Epithelial cell of proximal tubule (primary cell): Measurements from ENCODE around the gene MISP. TPM values are rescaled to one million over a fixed set of nuclear protein-coding genes. Genes with fewer than 3 reads are reported as not detected.

Experiments
- DNase-seq: peaks from one replicate; pipeline ENCODE4 v3.0.0-alpha.2; 2011; ENCODE audit warnings: low read depth
- H3K4me3 ChIP-seq: 2 replicates; pipeline ENCODE4 v1.5.1; 2011; ENCODE audit warnings: low read depth, mild to moderate bottlenecking, low read length
- CTCF ChIP-seq: conservative IDR thresholded peaks from 2 replicates; pipeline ENCODE4 v1.5.1; 2012; ENCODE audit warnings: low read depth, mild to moderate bottlenecking, low read length
- total RNA-seq: library from RNA; depleted of rRNA; stranded (reverse); fragments of >200 nt; gene quantifications from 2 replicates; pipeline ENCODE4 v1.2.3, GENCODE V29; 2015

MISP gene
- total RNA-seq, 1 donor from 2014 or later, result 41.5 TPM

GRCh38 chr19:812049-812746, 61.3 kb downstream of the MISP start:
- TF ChIP-seq CTCF, result no peak
- DNase-seq, result no peak
- no peak overlapping the region for H3K4me3 ChIP-seq

GRCh38 chr19:812747-813218, 61.9 kb downstream of the MISP start:
- no peak for DNase-seq
- H3K4me3 ChIP-seq, result no peak overlapping the region
- no peak for TF ChIP-seq CTCF

- no peak overlapping the region for H3K4me3 ChIP-seq
- no peak for TF ChIP-seq CTCF
- DNase-seq, result no peak
Observed at GRCh38 chr19:813219-814151, 62.6 kb downstream of the MISP start.

Other genes with a start within 250 kb of the MISP start
- gene TPGS1, start 243.6 kb upstream of the MISP start, total RNA-seq, result 56.4 and 78.1 TPM in 2 replicates
- gene CDC34, start 219.4 kb upstream of the MISP start, total RNA-seq, result 142 and 265 TPM in 2 replicates
- gene GZMM, start 207.1 kb upstream of the MISP start, total RNA-seq, result not detected in 2 replicates
- gene BSG, start 178.5 kb upstream of the MISP start, total RNA-seq, result 705 and 835 TPM in 2 replicates
- gene HCN2, start 161.2 kb upstream of the MISP start, total RNA-seq, result 0.22 TPM in 1 of 2 replicates, not detected in the other
- 37.9 and 60.0 TPM in 2 replicates for gene POLRMT, start 117.6 kb upstream of the MISP start, total RNA-seq
- 0.29 TPM in 1 of 2 replicates, not detected in the other for gene FGF22, start 111.2 kb upstream of the MISP start, total RNA-seq
- 102 and 161 TPM in 2 replicates for gene RNF126, start 87.9 kb upstream of the MISP start, total RNA-seq
- 199 and 483 TPM in 2 replicates for gene FSTL3, start 74.7 kb upstream of the MISP start, total RNA-seq
- gene PRSS57, start 55.7 kb upstream of the MISP start, total RNA-seq, result not detected in 2 replicates
- 3.2 and 17.1 TPM in 2 replicates for gene PALM, start 42.2 kb upstream of the MISP start, total RNA-seq
- 186 and 453 TPM in 2 replicates for gene PTBP1, start 46.3 kb downstream of the MISP start, total RNA-seq
- 0.07 and 0.75 TPM in 2 replicates for gene PLPPR3, start 70.8 kb downstream of the MISP start, total RNA-seq
- not detected in 2 replicates for gene AZU1, start 76.7 kb downstream of the MISP start, total RNA-seq
- gene PRTN3, start 89.9 kb downstream of the MISP start, total RNA-seq, result not detected in 2 replicates
- not detected in 2 replicates for gene ELANE, start 101.2 kb downstream of the MISP start, total RNA-seq
- 3.2 and 5.2 TPM in 2 replicates for gene CFD, start 108.6 kb downstream of the MISP start, total RNA-seq
- 53.5 and 57.4 TPM in 2 replicates for gene MED16, start 142.1 kb downstream of the MISP start, total RNA-seq
- gene RNU6-9, start 142.4 kb downstream of the MISP start, total RNA-seq, result not detected in 2 replicates
- 49.8 and 60.0 TPM in 2 replicates for gene R3HDM4, start 162.1 kb downstream of the MISP start, total RNA-seq
- gene KISS1R, start 166.2 kb downstream of the MISP start, total RNA-seq, result 0.72 and 0.92 TPM in 2 replicates
- gene ARID3A, start 174.9 kb downstream of the MISP start, total RNA-seq, result 26.6 and 37.0 TPM in 2 replicates
- gene WDR18, start 233.2 kb downstream of the MISP start, total RNA-seq, result 71.0 and 94.4 TPM in 2 replicates
- under 0.01 and 0.46 TPM in 2 replicates for gene GRIN3B, start 249.3 kb downstream of the MISP start, total RNA-seq